Esophagus squamous epithelium (tissue), 4 donors: ENCODE results near the gene IL17RA.

Source experiments
- CTCF ChIP-seq, 6 experiments: fragments of 450-650 bp in 4 of 6; fragments of 200-600 bp in 2 of 6; sonication (generic) in 2 of 6; IDR thresholded peaks; one replicate each; pipeline ENCODE4 v1.5.1; 2016 to 2019; ENCODE audit warnings: antibody characterized with exemption in 6 of 6, mild to moderate bottlenecking in 4 of 6, moderate library complexity in 4 of 6
- POLR2A ChIP-seq, 4 donors: fragments of 450-650 bp; IDR thresholded peaks; one replicate each; pipeline ENCODE4 v1.6.1; 2017; ENCODE audit warnings: antibody characterized with exemption in 4 of 4, mild to moderate bottlenecking in 4 of 4, moderate library complexity in 3 of 4

- no peak for TF ChIP-seq POLR2A (IDR thresholded peaks at IDR 0.05)
- no peak for TF ChIP-seq CTCF (IDR thresholded peaks at IDR 0.05)
Measured at GRCh38 chr22:17086788-17087497, 2.1 kb downstream of the IL17RA start.
